ENCODE measurements around the gene ELF1.

DNA sequence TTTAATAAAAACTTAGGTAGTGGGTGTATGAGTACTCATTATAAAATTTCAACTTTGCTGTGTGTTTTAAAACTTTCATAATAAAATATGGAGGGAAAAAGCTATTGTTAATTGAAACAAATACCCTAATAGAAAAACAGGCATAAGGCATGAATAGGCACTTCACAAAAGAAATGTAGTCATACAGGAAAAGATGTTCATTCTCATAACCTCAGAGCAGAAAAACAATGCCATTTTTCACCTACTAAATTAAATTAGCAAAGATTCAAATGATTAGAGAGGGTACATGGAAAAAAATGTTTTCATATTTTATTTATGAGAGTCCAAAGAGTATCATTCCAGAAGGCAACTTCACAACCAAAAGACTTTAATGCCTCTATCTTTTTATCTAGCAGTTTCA is 20.6 kb upstream of the ELF1 start:
- TF ChIP-seq, protein P1, sequence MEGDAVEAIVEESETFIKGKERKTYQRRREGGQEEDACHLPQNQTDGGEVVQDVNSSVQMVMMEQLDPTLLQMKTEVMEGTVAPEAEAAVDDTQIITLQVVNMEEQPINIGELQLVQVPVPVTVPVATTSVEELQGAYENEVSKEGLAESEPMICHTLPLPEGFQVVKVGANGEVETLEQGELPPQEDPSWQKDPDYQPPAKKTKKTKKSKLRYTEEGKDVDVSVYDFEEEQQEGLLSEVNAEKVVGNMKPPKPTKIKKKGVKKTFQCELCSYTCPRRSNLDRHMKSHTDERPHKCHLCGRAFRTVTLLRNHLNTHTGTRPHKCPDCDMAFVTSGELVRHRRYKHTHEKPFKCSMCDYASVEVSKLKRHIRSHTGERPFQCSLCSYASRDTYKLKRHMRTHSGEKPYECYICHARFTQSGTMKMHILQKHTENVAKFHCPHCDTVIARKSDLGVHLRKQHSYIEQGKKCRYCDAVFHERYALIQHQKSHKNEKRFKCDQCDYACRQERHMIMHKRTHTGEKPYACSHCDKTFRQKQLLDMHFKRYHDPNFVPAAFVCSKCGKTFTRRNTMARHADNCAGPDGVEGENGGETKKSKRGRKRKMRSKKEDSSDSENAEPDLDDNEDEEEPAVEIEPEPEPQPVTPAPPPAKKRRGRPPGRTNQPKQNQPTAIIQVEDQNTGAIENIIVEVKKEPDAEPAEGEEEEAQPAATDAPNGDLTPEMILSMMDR (IDR thresholded peaks at IDR 0.05; ENCODE audit: low read length) = no peak
- no peak for TF ChIP-seq EZH2 (IDR thresholded peaks at IDR 0.05; ENCODE audit: borderline replicate concordance, low read length)

All from OCI-LY1 (cell line).